PC-3 (cell line): ENCODE results near the gene PPP2R5D. TPM values are rescaled to one million over a fixed set of nuclear protein-coding genes. Genes with fewer than 3 reads are reported as not detected.

Experiments used
- ATAC-seq: fragments of 200-7000 bp; cut with Tn5 transposase; 2 replicates; pipeline ENCODE4 v1.9.1; 2020; ENCODE audit warnings: mild to moderate bottlenecking, moderate library complexity
- BruUV-seq: library from RNA; stranded (reverse); fragments of 400-500 nt; replicated peaks from 2 replicates; lab custom pipeline; 2021; lab: Mats Ljungman, UMichigan
- CTCF ChIA-PET: fragments of 300-600 bp; sonication (Branson Sonifier 250); formaldehyde crosslinking; loops from one replicate; lab custom pipeline; 2022; ENCODE audit warnings: antibody characterized with exemption; lab: Charles Lee
- POLR2A ChIA-PET: fragments of 300-600 bp; sonication (Branson Sonifier 250); formaldehyde crosslinking; loops from one replicate; lab custom pipeline; 2022; ENCODE audit warnings: antibody characterized with exemption; ENCODE audit not compliant: unreplicated experiment; lab: Charles Lee
- DNase-seq: peaks from one replicate; pipeline ENCODE4 v3.0.0-alpha.2; 2015
- H2AFZ ChIP-seq: fragments of 300-600 bp; sonication (generic); 2 replicates; pipeline ENCODE4 v1.6.0; 2016; ENCODE audit warnings: antibody characterized with exemption, low read length
- H3F3A ChIP-seq: fragments of 300-600 bp; sonication (generic); one replicate; pipeline ENCODE4 v1.6.0; 2017; ENCODE audit warnings: antibody characterized with exemption, low read length, control low read depth, mild to moderate bottlenecking; ENCODE audit not compliant: unreplicated experiment
- H3K27ac ChIP-seq: fragments of 300-600 bp; sonication (generic); 2 replicates; pipeline ENCODE4 v1.5.1; 2016; ENCODE audit warnings: mild to moderate bottlenecking, low read length
- H3K27me3 ChIP-seq: fragments of 300-600 bp; sonication (generic); 2 replicates; pipeline ENCODE4 v1.6.1; 2016; ENCODE audit warnings: low read length, mixed read lengths
- H3K36me3 ChIP-seq: fragments of 300-600 bp; sonication (generic); 2 replicates; pipeline ENCODE4 v1.6.1; 2016; ENCODE audit warnings: low read depth, mixed run types, low read length, mixed read lengths
- H3K4me1 ChIP-seq: fragments of 300-600 bp; sonication (generic); 2 replicates; pipeline ENCODE4 v1.5.1; 2016; ENCODE audit warnings: low read length; ENCODE audit not compliant: insufficient read depth
- H3K4me2 ChIP-seq: fragments of 300-600 bp; sonication (generic); 2 replicates; pipeline ENCODE4 v1.6.0; 2016; ENCODE audit warnings: low read length
- H3K4me3 ChIP-seq: fragments of 300-600 bp; sonication (generic); 2 replicates; pipeline ENCODE4 v1.5.1; 2016; ENCODE audit warnings: mild to moderate bottlenecking, low read length, mixed read lengths
- H3K79me2 ChIP-seq: fragments of 300-600 bp; sonication (generic); 2 replicates; pipeline ENCODE4 v1.6.1; 2017; ENCODE audit warnings: low read length, mixed read lengths
- H3K9ac ChIP-seq: fragments of 300-600 bp; sonication (generic); 2 replicates; pipeline ENCODE4 v1.6.0; 2016; ENCODE audit warnings: mild to moderate bottlenecking, low read length
- H3K9me2 ChIP-seq: fragments of 300-600 bp; sonication (generic); replicated peaks from 2 replicates; pipeline ENCODE4 v1.6.1; 2016; ENCODE audit warnings: mixed run types, low read length, mixed read lengths
- H3K9me3 ChIP-seq: fragments of 300-600 bp; sonication (generic); 2 replicates; pipeline ENCODE4 v1.6.1; 2016; ENCODE audit warnings: low read length, mixed read lengths
- H4K20me1 ChIP-seq: fragments of 300-600 bp; sonication (generic); 2 replicates; pipeline ENCODE4 v1.6.1; 2016; ENCODE audit warnings: low read length, mixed read lengths
- EZH2 ChIP-seq: fragments of 300-600 bp; sonication (generic); IDR thresholded peaks from one replicate; pipeline ENCODE4 v1.6.1; 2017; ENCODE audit warnings: antibody characterized with exemption, mild to moderate bottlenecking, low read length; ENCODE audit not compliant: unreplicated experiment
- EZH2phosphoT487 ChIP-seq: fragments of 300-600 bp; sonication (generic); IDR thresholded peaks from 2 replicates; pipeline ENCODE4 v1.6.1; 2018; ENCODE audit warnings: mild to moderate bottlenecking, antibody characterized with exemption, low read length, borderline replicate concordance
- intact Hi-C: fragments of 100-400 bp; cut with micrococcal nuclease; formaldehyde crosslinking; loops from 2 replicates; pipeline ENCODE4 v1.9.0; 2023
- total RNA-seq: library from RNA; depleted of rRNA; stranded (reverse); fragments of >200 nt; gene quantifications from 2 replicates; pipeline ENCODE4 v1.2.3, GENCODE V29; 2014; rRNA removed
- TF ChIP-seq, protein P1 (sequence below): fragments of 300-600 bp; sonication (generic); conservative IDR thresholded peaks from 2 replicates; pipeline ENCODE4 v1.5.1; 2017; ENCODE audit warnings: antibody characterized with exemption, low read depth, mild to moderate bottlenecking, low read length

Gene PPP2R5D
- total RNA-seq, 1 experiment from 2014 or later = 54.1 TPM

DNA sequence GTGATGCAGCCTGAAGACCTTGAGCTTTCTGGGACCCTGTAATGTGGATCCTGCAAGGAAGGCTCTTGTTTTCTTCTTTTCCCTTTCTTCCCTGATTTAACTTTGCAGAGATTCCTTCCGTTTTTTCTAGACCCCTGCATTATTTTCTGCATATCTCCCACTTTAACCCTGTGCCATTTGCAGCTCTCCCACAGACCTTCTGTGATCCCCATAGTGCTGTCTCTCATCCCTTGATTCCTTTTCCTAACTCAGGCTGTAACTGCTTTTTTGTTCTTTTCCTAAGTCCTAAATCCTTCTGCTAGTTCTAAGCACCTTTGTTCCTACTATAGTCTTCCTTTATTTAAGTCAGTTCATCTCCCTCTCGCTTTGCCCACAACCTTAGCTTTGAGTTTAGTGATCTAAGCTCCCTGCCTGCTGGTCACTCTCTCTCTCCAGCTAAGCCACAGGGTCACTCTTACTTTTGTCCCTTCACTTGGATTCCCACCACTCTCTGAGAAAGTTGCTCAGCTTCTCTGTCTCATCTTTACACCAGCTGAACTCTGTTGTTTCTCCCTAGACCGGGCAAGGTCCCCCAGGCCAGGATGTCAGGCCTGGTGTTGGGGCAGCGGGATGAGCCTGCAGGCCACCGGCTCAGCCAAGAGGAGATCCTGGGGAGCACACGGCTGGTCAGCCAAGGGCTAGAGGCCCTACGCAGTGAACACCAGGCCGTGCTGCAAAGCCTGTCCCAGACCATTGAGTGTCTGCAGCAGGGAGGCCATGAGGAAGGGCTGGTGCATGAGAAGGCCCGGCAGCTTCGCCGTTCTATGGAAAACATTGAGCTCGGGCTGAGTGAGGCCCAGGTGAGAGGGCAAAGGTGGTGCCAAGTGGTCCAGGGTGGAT lies 76.6 kb downstream of the PPP2R5D start:
- Histone ChIP-seq H3K4me3 (peak overlapping the region; percentile 91), H3K9me3 (no peaks in the 10 kb centered on the region), H3K4me1 (peaks cover 23% of the 10 kb centered on the region), H3F3A (no peaks in the 10 kb centered on the region), H4K20me1 (peaks cover 6% of the 10 kb centered on the region; the same call in 1 of the 2 replicates), H3K27me3 (no peaks in the 10 kb centered on the region), H3K9ac (peak overlapping the region; percentile 93; the same call in 1 of the 2 replicates), H3K4me2 (peak overlapping the region; percentile 99), H3K36me3 (peaks cover 9% of the 10 kb centered on the region; the same call in 1 of the 2 replicates), H3K27ac (peak overlapping the region; percentile 46; the same call in 1 of the 2 replicates), H3K79me2 (peaks cover 29% of the 10 kb centered on the region), H3K9me2 (no peaks in the 10 kb centered on the region), H2AFZ (no peak overlapping the region)
- ATAC-seq (no peak), DNase-seq (no peak)
- ChIA-PET CTCF (interaction anchor here (0.5 kb wide), 1 partner anchor 65 kb away, joined by 4 read pairs; no protein-coding TSS in a partner anchor), POLR2A (no interaction called here)
- TF ChIP-seq, protein P1, sequence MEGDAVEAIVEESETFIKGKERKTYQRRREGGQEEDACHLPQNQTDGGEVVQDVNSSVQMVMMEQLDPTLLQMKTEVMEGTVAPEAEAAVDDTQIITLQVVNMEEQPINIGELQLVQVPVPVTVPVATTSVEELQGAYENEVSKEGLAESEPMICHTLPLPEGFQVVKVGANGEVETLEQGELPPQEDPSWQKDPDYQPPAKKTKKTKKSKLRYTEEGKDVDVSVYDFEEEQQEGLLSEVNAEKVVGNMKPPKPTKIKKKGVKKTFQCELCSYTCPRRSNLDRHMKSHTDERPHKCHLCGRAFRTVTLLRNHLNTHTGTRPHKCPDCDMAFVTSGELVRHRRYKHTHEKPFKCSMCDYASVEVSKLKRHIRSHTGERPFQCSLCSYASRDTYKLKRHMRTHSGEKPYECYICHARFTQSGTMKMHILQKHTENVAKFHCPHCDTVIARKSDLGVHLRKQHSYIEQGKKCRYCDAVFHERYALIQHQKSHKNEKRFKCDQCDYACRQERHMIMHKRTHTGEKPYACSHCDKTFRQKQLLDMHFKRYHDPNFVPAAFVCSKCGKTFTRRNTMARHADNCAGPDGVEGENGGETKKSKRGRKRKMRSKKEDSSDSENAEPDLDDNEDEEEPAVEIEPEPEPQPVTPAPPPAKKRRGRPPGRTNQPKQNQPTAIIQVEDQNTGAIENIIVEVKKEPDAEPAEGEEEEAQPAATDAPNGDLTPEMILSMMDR = no peak
- TF ChIP-seq EZH2phosphoT487 (no peak), EZH2 (no peak)
- intact Hi-C loops = no loop called here
- BruUV-seq = TSS peak; percentile 53

DNA sequence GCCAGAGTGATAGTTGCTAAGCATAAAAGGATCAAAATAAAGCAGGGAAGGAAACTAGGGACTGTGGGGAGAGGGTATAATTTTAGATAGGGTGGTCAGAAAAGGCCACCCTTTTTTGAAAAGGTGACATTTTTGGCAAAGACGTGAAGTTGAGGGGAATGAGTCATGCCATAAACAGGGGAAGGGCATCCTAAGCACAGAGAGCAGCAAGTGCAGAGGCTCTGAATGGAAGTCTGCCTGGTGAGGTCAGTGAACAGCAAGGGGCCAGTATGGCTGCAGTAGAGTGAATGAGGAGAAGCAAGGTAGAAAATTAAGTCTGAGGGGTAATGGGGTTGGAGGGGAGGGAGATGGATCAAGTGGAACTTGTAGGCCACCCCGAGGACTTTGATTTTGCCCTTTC lies 77.5 kb downstream of the PPP2R5D start:
- H3K9me2 ChIP-seq = no peaks in the 10 kb centered on the region
- peaks cover 6% of the 10 kb centered on the region; the same call in 1 of the 2 replicates for H4K20me1 ChIP-seq
- TF ChIP-seq EZH2phosphoT487 (no peak), EZH2 (no peak)
- TF ChIP-seq, protein P1 = no peak
- no peaks in the 10 kb centered on the region for H3K9me3 ChIP-seq
- H3K36me3 ChIP-seq = peaks cover 5% of the 10 kb centered on the region; the same call in 1 of the 2 replicates
- no TSS peak for BruUV-seq
- no peaks in the 10 kb centered on the region for H3F3A ChIP-seq
- intact Hi-C loops = no loop called here
- ChIA-PET CTCF (no interaction called here), POLR2A (no interaction called here)
- H3K9ac ChIP-seq = no peak overlapping the region
- peaks cover 23% of the 10 kb centered on the region for H3K4me1 ChIP-seq
- 0 out of 2 replicates have a peak overlapping the region, but pooled peaks have one; percentile 18 for H3K4me2 ChIP-seq
- H3K79me2 ChIP-seq = peaks cover 29% of the 10 kb centered on the region
- DNase-seq = peak; percentile 29
- no peak overlapping the region for H3K27ac ChIP-seq
- H2AFZ ChIP-seq = no peak overlapping the region
- no peak overlapping the region for H3K4me3 ChIP-seq
- peak; percentile 19; the same call in 1 of the 2 replicates for ATAC-seq
- no peaks in the 10 kb centered on the region for H3K27me3 ChIP-seq

Other genes with a start within 250 kb of the PPP2R5D start
- gene TBCC, start 238.5 kb upstream of the PPP2R5D start, total RNA-seq = 32.3 and 36.5 TPM in 2 replicates
- 3.3 and 3.5 TPM in 2 replicates for gene BICRAL, start 202.5 kb upstream of the PPP2R5D start, total RNA-seq
- 87.6 and 99.5 TPM in 2 replicates for gene RPL7L1, start 105.0 kb upstream of the PPP2R5D start, total RNA-seq
- not detected in 2 replicates for gene PTCRA, start 68.5 kb upstream of the PPP2R5D start, total RNA-seq
- gene CNPY3, start 55.1 kb upstream of the PPP2R5D start, total RNA-seq = 37.5 and 42.2 TPM in 2 replicates
- gene GNMT, start 23.8 kb upstream of the PPP2R5D start, total RNA-seq = 0.47 and 1.2 TPM in 2 replicates
- gene PEX6, start 5.4 kb upstream of the PPP2R5D start, total RNA-seq = 35.9 and 40.8 TPM in 2 replicates
- gene MEA1, start 29.4 kb downstream of the PPP2R5D start, total RNA-seq = 131 and 146 TPM in 2 replicates
- 68.9 and 76.0 TPM in 2 replicates for gene KLHDC3, start 29.7 kb downstream of the PPP2R5D start, total RNA-seq
- 120 and 133 TPM in 2 replicates for gene RRP36, start 37.1 kb downstream of the PPP2R5D start, total RNA-seq
- 17.5 and 18.6 TPM in 2 replicates for gene CUL7, start 69.3 kb downstream of the PPP2R5D start, total RNA-seq
- gene MRPL2, start 74.9 kb downstream of the PPP2R5D start, total RNA-seq = 59.8 and 63.9 TPM in 2 replicates
- gene KLC4, start 75.1 kb downstream of the PPP2R5D start, total RNA-seq = 17.5 and 18.5 TPM in 2 replicates
- 48.1 and 69.1 TPM in 2 replicates for gene PTK7, start 91.7 kb downstream of the PPP2R5D start, total RNA-seq
- 35.0 and 44.3 TPM in 2 replicates for gene SRF, start 186.7 kb downstream of the PPP2R5D start, total RNA-seq
- gene CUL9, start 197.6 kb downstream of the PPP2R5D start, total RNA-seq = 30.4 and 43.8 TPM in 2 replicates
- 128 and 176 TPM in 2 replicates for gene DNPH1, start 244.9 kb downstream of the PPP2R5D start, total RNA-seq